BE2C (cell line): Measurements from ENCODE around the gene AUTS2.

ENCODE experiments used
- DNase-seq: peaks from one replicate; pipeline ENCODE4 v3.0.0-alpha.2; 2020
- H3K27me3 ChIP-seq: fragments of 250-450 bp; sonication (Bioruptor Pico); 2 replicates; pipeline ENCODE4 v1.5.1; 2020; ENCODE audit warnings: mild to moderate bottlenecking
- H3K36me3 ChIP-seq: fragments of 250-450 bp; sonication (Bioruptor Pico); 2 replicates; pipeline ENCODE4 v1.5.1; 2020; ENCODE audit warnings: mild to moderate bottlenecking
- H3K4me1 ChIP-seq: fragments of 250-450 bp; sonication (Bioruptor Pico); 2 replicates; pipeline ENCODE4 v1.5.1; 2020
- H3K4me3 ChIP-seq: 2 replicates; pipeline ENCODE4 v1.5.1; 2011; ENCODE audit warnings: low read depth, low read length
- H3K9me3 ChIP-seq: fragments of 250-450 bp; sonication (Bioruptor Pico); 2 replicates; pipeline ENCODE4 v1.5.1; 2020
- TF ChIP-seq, protein P1 (sequence below): IDR thresholded peaks from 2 replicates; pipeline ENCODE4 v1.5.1; 2012; ENCODE audit warnings: mild to moderate bottlenecking, low read depth, low read length

Gene AUTS2

GRCh38 chr7:69567800-69568199 is 30.5 kb upstream of the AUTS2 start:
- Histone ChIP-seq H3K9me3 (no peaks in the 10 kb centered on the region), H3K4me3 (no peak overlapping the region), H3K4me1 (peaks cover 9% of the 10 kb centered on the region), H3K27me3 (no peaks in the 10 kb centered on the region), H3K36me3 (no peaks in the 10 kb centered on the region)
- DNase-seq, result no peak
- TF ChIP-seq, protein P1, sequence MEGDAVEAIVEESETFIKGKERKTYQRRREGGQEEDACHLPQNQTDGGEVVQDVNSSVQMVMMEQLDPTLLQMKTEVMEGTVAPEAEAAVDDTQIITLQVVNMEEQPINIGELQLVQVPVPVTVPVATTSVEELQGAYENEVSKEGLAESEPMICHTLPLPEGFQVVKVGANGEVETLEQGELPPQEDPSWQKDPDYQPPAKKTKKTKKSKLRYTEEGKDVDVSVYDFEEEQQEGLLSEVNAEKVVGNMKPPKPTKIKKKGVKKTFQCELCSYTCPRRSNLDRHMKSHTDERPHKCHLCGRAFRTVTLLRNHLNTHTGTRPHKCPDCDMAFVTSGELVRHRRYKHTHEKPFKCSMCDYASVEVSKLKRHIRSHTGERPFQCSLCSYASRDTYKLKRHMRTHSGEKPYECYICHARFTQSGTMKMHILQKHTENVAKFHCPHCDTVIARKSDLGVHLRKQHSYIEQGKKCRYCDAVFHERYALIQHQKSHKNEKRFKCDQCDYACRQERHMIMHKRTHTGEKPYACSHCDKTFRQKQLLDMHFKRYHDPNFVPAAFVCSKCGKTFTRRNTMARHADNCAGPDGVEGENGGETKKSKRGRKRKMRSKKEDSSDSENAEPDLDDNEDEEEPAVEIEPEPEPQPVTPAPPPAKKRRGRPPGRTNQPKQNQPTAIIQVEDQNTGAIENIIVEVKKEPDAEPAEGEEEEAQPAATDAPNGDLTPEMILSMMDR, result no peak

GRCh38 chr7:69568266-69568665 is 30.0 kb upstream of the AUTS2 start:
- DNase-seq, result no peak
- no peaks in the 10 kb centered on the region for H3K36me3 ChIP-seq
- no peak overlapping the region for H3K4me3 ChIP-seq
- H3K27me3 ChIP-seq, result no peaks in the 10 kb centered on the region
- H3K4me1 ChIP-seq, result peaks cover 9% of the 10 kb centered on the region
- TF ChIP-seq, protein P1, result no peak
- H3K9me3 ChIP-seq, result no peaks in the 10 kb centered on the region

DNA sequence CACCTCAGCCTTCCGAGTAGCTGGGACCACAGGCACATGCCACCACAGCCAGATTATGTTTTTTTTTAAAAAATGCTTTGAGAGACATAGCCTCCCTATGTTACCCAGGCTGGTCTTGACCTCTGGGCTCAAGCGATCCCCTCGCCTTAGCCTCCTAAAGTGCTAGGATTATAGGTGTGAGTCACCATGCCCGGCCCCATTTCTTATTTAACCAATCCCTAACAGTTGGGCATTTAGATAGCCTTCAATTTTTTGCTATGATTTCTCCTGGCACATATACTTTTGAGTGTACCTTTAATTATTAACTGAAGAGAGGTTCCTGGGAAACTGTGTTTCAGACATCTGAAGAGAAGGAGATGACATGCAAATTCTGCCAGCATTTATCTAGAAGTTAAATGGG is 22.6 kb upstream of the AUTS2 start:
- no peak overlapping the region for H3K4me3 ChIP-seq
- no peaks in the 10 kb centered on the region for H3K36me3 ChIP-seq
- H3K4me1 ChIP-seq, result no peaks in the 10 kb centered on the region
- DNase-seq, result no peak
- no peaks in the 10 kb centered on the region for H3K27me3 ChIP-seq
- no peaks in the 10 kb centered on the region for H3K9me3 ChIP-seq
- TF ChIP-seq, protein P1, result no peak

DNA sequence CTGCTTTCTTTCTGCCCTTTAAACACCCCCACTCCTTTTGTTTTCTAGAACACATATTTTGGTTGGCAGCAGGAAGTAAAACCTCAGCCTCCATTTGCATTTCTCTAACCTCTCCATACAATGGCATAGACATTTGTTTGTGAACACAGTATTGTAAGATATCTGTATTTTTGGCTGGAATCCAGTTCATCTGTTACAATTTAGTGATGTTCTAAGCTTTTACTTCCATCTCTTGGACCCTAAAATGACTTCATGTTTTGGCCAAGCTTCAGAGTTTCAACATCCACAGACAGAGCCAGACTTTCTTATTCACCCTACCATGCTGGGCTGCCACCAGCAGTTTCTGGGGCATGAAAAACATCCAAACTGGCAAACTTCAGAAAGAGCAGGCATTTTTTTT is 21.1 kb upstream of the AUTS2 start:
- H3K9me3 ChIP-seq, result no peaks in the 10 kb centered on the region
- H3K4me1 ChIP-seq, result no peaks in the 10 kb centered on the region
- H3K36me3 ChIP-seq, result no peaks in the 10 kb centered on the region
- no peak for DNase-seq
- TF ChIP-seq, protein P1, result no peak
- no peak overlapping the region for H3K4me3 ChIP-seq
- no peaks in the 10 kb centered on the region for H3K27me3 ChIP-seq

GRCh38 chr7:69585169-69585568 is 13.1 kb upstream of the AUTS2 start:
- Histone ChIP-seq H3K4me1 (no peaks in the 10 kb centered on the region), H3K27me3 (no peaks in the 10 kb centered on the region), H3K9me3 (no peaks in the 10 kb centered on the region), H3K36me3 (no peaks in the 10 kb centered on the region), H3K4me3 (no peak overlapping the region)
- TF ChIP-seq, protein P1, result no peak
- DNase-seq, result no peak

DNA sequence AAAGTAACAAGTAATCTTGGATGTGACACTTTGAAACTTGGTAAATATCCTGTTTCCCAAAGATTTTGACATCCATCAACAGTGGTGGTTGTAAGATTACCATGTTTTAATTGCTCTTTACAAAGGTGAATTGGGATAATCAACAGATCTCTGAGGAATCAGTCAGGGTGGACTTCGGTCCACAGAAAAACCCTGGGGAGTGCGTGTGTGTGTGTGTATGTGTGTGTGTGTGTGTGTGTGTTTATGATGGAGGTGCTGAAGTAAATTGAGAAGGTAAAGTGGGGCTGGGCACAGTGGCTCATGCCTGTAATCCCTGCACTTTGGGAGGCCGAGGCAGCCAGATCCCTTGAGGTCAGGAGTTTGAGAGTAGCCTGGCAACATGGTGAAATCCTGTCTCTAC is 12.0 kb upstream of the AUTS2 start:
- no peak overlapping the region for H3K4me3 ChIP-seq
- no peaks in the 10 kb centered on the region for H3K27me3 ChIP-seq
- H3K9me3 ChIP-seq, result no peaks in the 10 kb centered on the region
- TF ChIP-seq, protein P1, result no peak
- DNase-seq, result no peak
- no peaks in the 10 kb centered on the region for H3K36me3 ChIP-seq
- no peaks in the 10 kb centered on the region for H3K4me1 ChIP-seq
